Fibroblast of villous mesenchyme (primary cell): ENCODE data around the gene ARHGAP35. TPM values are rescaled to one million over a fixed set of nuclear protein-coding genes. Genes with fewer than 3 reads are reported as not detected.

ENCODE experiments used
- DNase-seq: peaks from one replicate; pipeline ENCODE4 v3.0.0-alpha.2; 2010; ENCODE audit warnings: low read depth
- H3K4me3 ChIP-seq: 2 replicates; pipeline ENCODE4 v1.5.1; 2011; ENCODE audit warnings: low read depth, mild to moderate bottlenecking, low read length
- CTCF ChIP-seq: IDR thresholded peaks from 2 replicates; pipeline ENCODE4 v1.5.1; 2012; ENCODE audit warnings: low read depth, mild to moderate bottlenecking, low read length; ENCODE audit not compliant: insufficient read depth
- total RNA-seq: library from RNA; depleted of rRNA; stranded (reverse); fragments of >200 nt; gene quantifications from 2 replicates; pipeline ENCODE4 v1.2.3, GENCODE V29; 2012

Gene ARHGAP35
- total RNA-seq, 1 donor: 31.5 TPM

DNA sequence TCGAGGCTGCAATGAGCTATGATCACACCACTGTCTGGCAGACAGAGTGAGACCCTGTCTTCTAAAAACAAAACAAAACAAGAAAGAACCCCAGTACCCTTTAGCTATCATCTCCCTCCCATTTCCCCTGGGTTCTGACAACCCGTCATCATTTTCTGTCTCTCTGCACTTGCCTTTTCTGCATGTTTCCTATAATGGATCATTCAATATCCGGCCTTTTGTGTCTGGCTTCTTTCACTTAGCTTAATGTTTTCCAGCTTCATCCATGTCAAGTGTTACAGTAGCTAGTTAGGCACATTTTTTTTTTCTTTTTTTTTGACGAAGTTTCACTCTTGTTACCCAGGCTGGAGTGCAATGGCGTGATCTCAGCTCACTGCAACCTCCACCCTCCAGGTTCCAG, 26.7 kb upstream of the ARHGAP35 start:
- no peak for DNase-seq
- H3K4me3 ChIP-seq: no peak overlapping the region
- TF ChIP-seq CTCF: no peak

GRCh38 chr19:46834984-46835383, 25.8 kb upstream of the ARHGAP35 start:
- no peak for DNase-seq
- H3K4me3 ChIP-seq: no peak overlapping the region
- no peak for TF ChIP-seq CTCF

GRCh38 chr19:46838160-46838559, 22.6 kb upstream of the ARHGAP35 start:
- no peak for TF ChIP-seq CTCF
- no peak overlapping the region for H3K4me3 ChIP-seq
- no peak for DNase-seq

GRCh38 chr19:46839752-46840497, 20.9 kb upstream of the ARHGAP35 start:
- no peak overlapping the region for H3K4me3 ChIP-seq
- DNase-seq: no peak
- no peak for TF ChIP-seq CTCF

GRCh38 chr19:46840498-46840942, 20.3 kb upstream of the ARHGAP35 start:
- H3K4me3 ChIP-seq: no peak overlapping the region
- peak; percentile 80 for DNase-seq
- TF ChIP-seq CTCF: peak; percentile 83

DNA sequence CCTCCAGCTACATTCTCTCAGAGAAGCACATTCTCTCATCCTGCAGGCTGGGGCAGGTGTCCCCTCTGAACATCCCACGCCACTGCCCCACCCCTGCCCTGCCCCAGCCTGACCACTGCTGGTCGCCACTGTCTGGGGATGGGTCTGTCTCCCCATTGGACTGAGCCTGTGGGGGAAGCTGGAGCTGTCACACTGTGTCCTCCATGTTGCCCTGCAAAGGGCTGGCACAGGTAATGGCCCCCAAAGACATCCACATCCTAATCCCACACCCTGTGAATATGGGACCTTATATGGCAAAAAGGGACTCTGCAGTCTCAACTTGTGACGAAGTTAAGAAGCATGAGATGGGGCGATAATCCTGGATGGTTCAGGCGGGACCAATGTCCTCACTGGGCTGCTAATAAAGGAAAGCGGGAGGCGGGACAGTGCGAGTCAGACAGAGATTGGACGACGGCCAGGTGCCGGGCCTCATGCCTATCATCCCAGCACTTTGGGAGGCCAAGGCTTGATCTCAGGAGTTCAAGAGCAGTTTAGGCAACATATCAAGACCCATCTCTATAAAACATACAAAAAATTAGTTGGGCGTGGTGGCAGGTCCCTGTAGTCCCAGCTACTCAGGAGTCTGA, 19.2 kb upstream of the ARHGAP35 start:
- peak; percentile 55 for DNase-seq
- no peak for TF ChIP-seq CTCF
- H3K4me3 ChIP-seq: no peak overlapping the region
